Measurements from ENCODE around the gene FSTL4.

Gene FSTL4

DNA sequence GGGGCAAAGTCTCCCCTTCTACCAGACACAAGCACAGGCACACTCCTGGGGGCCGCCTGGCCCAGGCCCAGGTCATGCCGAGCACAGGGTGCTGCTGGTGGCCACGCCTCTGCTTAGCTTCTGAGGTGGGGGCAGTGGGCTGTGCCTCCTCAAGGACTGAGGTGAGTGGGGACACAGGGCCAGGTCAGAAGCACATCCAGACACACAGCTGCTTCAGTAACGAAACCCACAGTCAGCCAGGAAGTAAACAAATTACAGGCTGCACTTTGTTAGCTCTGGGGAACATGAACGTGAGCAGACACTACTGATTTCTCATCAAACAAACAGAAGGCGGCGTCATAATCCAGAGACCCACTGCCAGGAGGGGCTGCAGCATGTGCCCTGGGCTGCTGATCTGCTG is 368.1 kb downstream of the FSTL4 start:
- Histone ChIP-seq H3K9me3 (ENCODE audit: severe bottlenecking) (no peaks in the 10 kb centered on the region), H3K27me3 (ENCODE audit: insufficient read depth, poor library complexity, severe bottlenecking) (no peaks in the 10 kb centered on the region), H3K4me3 (ENCODE audit: severe bottlenecking) (no peak overlapping the region), H3K27ac (ENCODE audit: poor library complexity, severe bottlenecking) (peak overlapping the region; percentile 67), H3K36me3 (ENCODE audit: low read depth) (no peaks in the 10 kb centered on the region), H3K4me1 (ENCODE audit: insufficient read depth, poor library complexity, severe bottlenecking) (peaks cover 33% of the 10 kb centered on the region)
- no peak for DNase-seq (ENCODE audit: low spot score)
- TF ChIP-seq, protein P1, sequence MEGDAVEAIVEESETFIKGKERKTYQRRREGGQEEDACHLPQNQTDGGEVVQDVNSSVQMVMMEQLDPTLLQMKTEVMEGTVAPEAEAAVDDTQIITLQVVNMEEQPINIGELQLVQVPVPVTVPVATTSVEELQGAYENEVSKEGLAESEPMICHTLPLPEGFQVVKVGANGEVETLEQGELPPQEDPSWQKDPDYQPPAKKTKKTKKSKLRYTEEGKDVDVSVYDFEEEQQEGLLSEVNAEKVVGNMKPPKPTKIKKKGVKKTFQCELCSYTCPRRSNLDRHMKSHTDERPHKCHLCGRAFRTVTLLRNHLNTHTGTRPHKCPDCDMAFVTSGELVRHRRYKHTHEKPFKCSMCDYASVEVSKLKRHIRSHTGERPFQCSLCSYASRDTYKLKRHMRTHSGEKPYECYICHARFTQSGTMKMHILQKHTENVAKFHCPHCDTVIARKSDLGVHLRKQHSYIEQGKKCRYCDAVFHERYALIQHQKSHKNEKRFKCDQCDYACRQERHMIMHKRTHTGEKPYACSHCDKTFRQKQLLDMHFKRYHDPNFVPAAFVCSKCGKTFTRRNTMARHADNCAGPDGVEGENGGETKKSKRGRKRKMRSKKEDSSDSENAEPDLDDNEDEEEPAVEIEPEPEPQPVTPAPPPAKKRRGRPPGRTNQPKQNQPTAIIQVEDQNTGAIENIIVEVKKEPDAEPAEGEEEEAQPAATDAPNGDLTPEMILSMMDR (IDR thresholded peaks at IDR 0.05; ENCODE audit: poor library complexity, severe bottlenecking), result no peak
- no peak for ATAC-seq (ENCODE audit: low read depth)

DNA sequence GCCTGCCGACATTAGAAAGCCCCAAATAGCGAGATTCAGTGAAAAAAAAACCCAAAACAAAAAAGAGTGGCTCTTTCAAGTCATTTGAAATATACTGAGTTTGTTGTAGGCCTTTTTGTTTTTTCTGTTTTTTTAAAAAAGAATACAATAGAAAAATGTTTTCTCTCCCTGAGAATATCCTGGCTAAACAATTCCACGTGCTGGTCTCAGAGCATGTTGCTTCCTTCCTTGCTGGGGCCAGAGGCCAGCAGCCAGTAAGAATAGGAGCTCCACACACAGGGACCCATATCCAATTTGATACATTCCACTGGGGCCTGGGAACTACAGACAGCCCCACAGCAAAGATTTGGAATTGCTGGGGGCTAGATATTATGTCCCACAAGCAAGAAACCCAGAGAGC is 369.1 kb downstream of the FSTL4 start:
- no peaks in the 10 kb centered on the region for H3K36me3 ChIP-seq (ENCODE audit: low read depth)
- TF ChIP-seq, protein P1 (IDR thresholded peaks at IDR 0.05; ENCODE audit: poor library complexity, severe bottlenecking), result no peak
- H3K27ac ChIP-seq (ENCODE audit: poor library complexity, severe bottlenecking), result no peak overlapping the region
- no peak overlapping the region for H3K4me3 ChIP-seq (ENCODE audit: severe bottlenecking)
- no peaks in the 10 kb centered on the region for H3K27me3 ChIP-seq (ENCODE audit: insufficient read depth, poor library complexity, severe bottlenecking)
- DNase-seq (ENCODE audit: low spot score) (no peak), ATAC-seq (ENCODE audit: low read depth) (no peak)
- no peaks in the 10 kb centered on the region for H3K9me3 ChIP-seq (ENCODE audit: severe bottlenecking)
- peaks cover 33% of the 10 kb centered on the region for H3K4me1 ChIP-seq (ENCODE audit: insufficient read depth, poor library complexity, severe bottlenecking)

GRCh38 chr5:133242221-133242835 is 370.0 kb downstream of the FSTL4 start:
- Histone ChIP-seq H3K27ac (ENCODE audit: poor library complexity, severe bottlenecking) (no peak overlapping the region), H3K4me3 (ENCODE audit: severe bottlenecking) (no peak overlapping the region), H3K9me3 (ENCODE audit: severe bottlenecking) (no peaks in the 10 kb centered on the region), H3K27me3 (ENCODE audit: insufficient read depth, poor library complexity, severe bottlenecking) (no peaks in the 10 kb centered on the region), H3K36me3 (ENCODE audit: low read depth) (no peaks in the 10 kb centered on the region), H3K4me1 (ENCODE audit: insufficient read depth, poor library complexity, severe bottlenecking) (peaks cover 37% of the 10 kb centered on the region)
- TF ChIP-seq, protein P1 (IDR thresholded peaks at IDR 0.05; ENCODE audit: poor library complexity, severe bottlenecking), result no peak
- ATAC-seq (ENCODE audit: low read depth) (no peak), DNase-seq (ENCODE audit: low spot score) (no peak)

DNA sequence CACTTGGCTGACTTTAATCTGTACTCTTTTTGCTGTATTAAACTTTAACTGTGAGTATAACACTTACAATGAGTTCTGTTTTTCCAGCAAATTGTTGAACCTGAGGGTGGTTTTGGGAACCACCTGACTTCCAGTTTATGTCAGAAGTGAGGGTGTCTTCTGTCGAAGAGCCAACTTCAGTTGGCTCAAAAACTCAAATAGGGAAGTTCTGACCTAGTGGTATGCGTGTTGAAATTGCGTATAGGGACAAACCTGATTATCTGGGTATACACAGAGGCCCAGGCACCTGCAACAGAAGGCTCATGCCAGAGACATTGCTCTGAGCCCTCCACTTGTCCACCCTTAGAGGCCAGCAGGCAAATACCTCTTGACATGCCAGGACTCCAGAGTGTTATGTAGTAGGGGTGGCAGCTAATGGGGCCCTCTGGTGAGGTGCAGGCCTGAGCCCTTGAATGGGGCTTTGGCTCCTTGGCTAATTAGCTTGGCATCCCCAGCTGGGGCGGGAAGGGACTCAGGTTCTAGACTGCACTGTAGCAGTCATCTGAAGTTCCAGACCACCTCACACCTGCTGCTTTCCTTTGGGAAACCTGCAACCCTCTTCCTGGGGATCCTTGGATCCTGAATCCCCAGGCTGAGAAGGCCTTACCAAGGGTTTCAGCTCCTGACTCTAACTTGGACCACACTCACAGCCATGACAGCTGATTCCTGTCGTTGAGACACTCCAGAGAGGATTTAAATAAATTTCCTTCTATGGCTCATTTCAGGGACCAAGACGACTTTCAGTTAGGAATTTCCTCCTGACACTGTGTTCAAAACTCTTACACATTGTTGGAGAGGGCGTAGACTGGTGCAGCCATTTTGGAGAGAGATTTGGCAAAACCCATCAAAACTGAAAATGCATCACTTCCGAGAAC is 370.9 kb downstream of the FSTL4 start:
- H3K36me3 ChIP-seq (ENCODE audit: low read depth), result no peaks in the 10 kb centered on the region
- peaks cover 37% of the 10 kb centered on the region for H3K4me1 ChIP-seq (ENCODE audit: insufficient read depth, poor library complexity, severe bottlenecking)
- no peaks in the 10 kb centered on the region for H3K27me3 ChIP-seq (ENCODE audit: insufficient read depth, poor library complexity, severe bottlenecking)
- peak overlapping the region; percentile 18 for H3K27ac ChIP-seq (ENCODE audit: poor library complexity, severe bottlenecking)
- TF ChIP-seq, protein P1 (IDR thresholded peaks at IDR 0.05; ENCODE audit: poor library complexity, severe bottlenecking), result no peak
- no peak for DNase-seq (ENCODE audit: low spot score)
- no peak for ATAC-seq (ENCODE audit: low read depth)
- no peak overlapping the region for H3K4me3 ChIP-seq (ENCODE audit: severe bottlenecking)
- no peaks in the 10 kb centered on the region for H3K9me3 ChIP-seq (ENCODE audit: severe bottlenecking)

Measured in RWPE2 (cell line).